Activated CD8-positive, alpha-beta memory T cell treated with anti-CD3 and anti-CD28 coated beads, Interleukin-2, amount 50 U/mL, for 1 hour (primary cell): ENCODE results near the gene PPP1R1A.

ENCODE experiments used
- DNase-seq: peaks from one replicate; pipeline ENCODE4 v3.0.0-alpha.2; 2020; ENCODE audit errors: extremely low read depth

The PPP1R1A gene

DNA sequence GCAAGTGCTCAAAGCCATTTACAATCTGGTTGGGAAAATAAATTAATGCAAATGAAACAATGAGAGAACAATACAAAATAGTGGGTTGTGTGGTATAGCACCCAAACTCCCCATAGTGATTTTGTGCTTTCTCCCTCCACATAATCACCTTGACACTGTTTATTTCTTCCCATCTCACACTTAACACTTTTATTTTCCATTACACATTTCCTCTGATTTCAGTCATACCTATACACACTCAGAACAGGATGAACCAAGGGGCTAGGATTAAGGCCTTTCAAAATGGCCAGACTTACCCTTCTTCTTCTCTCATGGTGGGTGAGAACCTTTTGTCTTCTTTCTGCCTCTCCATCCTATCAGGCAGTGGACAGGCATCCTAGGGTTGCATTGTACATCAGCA, 53.0 kb downstream of the PPP1R1A start:
- DNase-seq: no peak

DNA sequence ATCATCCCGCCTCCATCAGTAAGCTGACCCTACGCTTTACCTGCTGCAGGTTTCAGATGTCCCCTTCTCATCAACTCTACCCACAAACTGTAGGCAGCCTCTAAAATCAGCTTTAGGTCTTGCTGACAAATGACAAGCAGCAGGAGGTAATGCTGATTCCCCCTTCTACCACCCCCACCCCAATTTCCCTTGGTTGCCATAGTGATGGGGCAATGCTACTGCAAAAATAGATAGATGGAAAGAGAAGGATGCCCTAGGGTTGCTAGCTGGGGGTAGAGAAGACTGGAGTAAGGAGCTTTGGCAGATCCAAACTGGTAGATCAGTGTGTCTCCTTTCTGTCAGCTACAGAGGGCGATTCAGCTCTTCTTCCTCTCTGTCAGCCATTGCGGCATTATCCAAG, 58.9 kb downstream of the PPP1R1A start:
- DNase-seq: no peak
